Sigmoid colon (tissue), 4 donors: ENCODE measurements around the gene CHRNA4.

Source experiments
- EP300 ChIP-seq, 4 donors: sonication (generic); formaldehyde crosslinking; IDR thresholded peaks; one replicate each; pipeline ENCODE4 v1.6.1; 2017; ENCODE audit warnings: antibody characterized with exemption in 4 of 4
- POLR2A ChIP-seq, 2 donors: fragments of 450-650 bp; IDR thresholded peaks; one replicate each; pipeline ENCODE4 v1.6.1; 2016; ENCODE audit warnings: antibody characterized with exemption in 2 of 2, mild to moderate bottlenecking in 2 of 2, moderate library complexity in 2 of 2
- TF ChIP-seq, protein P1 (sequence below), 4 experiments: fragments of 450-650 bp in 3 of 4; fragments of 200-600 bp in 1 of 4; IDR thresholded peaks; one replicate each; pipeline ENCODE4 v1.5.1; 2016 to 2019; ENCODE audit warnings: antibody characterized with exemption in 4 of 4, mild to moderate bottlenecking in 3 of 4, moderate library complexity in 2 of 4

DNA sequence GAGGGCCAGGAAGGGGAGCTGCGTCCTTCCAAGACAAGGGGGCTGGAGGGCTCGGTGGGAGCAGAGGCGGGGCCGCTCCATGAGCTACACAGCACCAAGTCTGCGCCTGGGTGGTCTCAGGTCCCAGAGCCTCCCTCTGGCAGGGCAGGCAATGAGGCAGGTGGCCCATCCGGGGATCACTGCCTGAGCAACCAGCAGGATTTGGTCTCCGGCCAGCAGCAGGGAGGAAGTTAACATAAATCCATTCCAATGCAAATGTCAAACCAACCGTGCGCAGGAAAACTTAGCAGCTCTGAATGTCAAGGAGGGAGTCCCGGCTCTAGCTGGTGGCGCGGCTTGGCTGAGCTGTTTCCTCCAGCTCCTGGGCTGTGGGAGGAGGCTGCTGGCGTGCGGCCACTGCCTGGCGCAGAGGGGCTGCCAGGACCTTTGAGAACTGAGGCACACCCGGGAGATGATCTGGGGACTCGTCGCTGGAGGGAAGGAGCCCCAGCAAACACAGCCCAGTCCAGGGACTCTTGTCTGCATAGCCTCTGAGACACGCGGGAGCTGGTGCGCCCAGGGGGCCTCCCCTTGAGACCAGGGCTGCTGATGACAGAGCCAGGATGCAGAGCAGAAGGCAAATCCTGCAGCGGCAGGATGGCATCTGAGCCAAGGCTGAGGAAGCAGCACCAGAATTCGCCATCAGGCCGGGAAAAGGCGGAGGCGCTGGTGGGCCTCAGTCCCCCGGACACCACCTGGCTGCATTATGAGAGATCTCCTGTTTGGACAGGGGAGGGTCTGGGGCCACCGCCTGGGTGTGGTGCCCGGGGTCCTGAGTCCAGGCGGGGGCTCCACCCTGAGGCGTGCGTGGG lies 33.1 kb upstream of the CHRNA4 start:
- TF ChIP-seq, protein P1, sequence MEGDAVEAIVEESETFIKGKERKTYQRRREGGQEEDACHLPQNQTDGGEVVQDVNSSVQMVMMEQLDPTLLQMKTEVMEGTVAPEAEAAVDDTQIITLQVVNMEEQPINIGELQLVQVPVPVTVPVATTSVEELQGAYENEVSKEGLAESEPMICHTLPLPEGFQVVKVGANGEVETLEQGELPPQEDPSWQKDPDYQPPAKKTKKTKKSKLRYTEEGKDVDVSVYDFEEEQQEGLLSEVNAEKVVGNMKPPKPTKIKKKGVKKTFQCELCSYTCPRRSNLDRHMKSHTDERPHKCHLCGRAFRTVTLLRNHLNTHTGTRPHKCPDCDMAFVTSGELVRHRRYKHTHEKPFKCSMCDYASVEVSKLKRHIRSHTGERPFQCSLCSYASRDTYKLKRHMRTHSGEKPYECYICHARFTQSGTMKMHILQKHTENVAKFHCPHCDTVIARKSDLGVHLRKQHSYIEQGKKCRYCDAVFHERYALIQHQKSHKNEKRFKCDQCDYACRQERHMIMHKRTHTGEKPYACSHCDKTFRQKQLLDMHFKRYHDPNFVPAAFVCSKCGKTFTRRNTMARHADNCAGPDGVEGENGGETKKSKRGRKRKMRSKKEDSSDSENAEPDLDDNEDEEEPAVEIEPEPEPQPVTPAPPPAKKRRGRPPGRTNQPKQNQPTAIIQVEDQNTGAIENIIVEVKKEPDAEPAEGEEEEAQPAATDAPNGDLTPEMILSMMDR (IDR thresholded peaks at IDR 0.05) = no peak
- TF ChIP-seq EP300 (IDR thresholded peaks at IDR 0.05) (no peak), POLR2A (IDR thresholded peaks at IDR 0.05) (no peak)
